SK-N-SH (cell line): Measurements from ENCODE around the gene HDAC4. TPM values are rescaled to one million over a fixed set of nuclear protein-coding genes. Genes with fewer than 3 reads are reported as not detected.

Experiments
- CTCF ChIA-PET: fragments of 300-600, 350-600 bp; formaldehyde crosslinking; extraction: SDS; loops from one replicate; lab custom pipeline; 2021; lab: Yijun Ruan, JAX
- POLR2A ChIA-PET: fragments of 350-600 bp; sonication (Branson Sonifier 250); formaldehyde crosslinking; extraction: SDS; loops from one replicate; lab custom pipeline; 2020; ENCODE audit warnings: antibody characterized with exemption, inconsistent platforms; lab: Yijun Ruan, JAX
- DNase-seq: peaks from one replicate; pipeline ENCODE4 v3.0.0; 2012
- H2AFZ ChIP-seq: fragments of 200-600 bp; sonication (generic); 2 replicates; pipeline ENCODE4 v1.8.1; 2016; ENCODE audit warnings: antibody characterized with exemption, mild to moderate bottlenecking, low read depth
- H3F3A ChIP-seq: fragments of 200-600 bp; sonication (generic); replicated peaks from 2 replicates; pipeline ENCODE3; 2016; ENCODE audit warnings: antibody characterized with exemption, mild to moderate bottlenecking; ENCODE audit not compliant: insufficient read depth
- H3K27ac ChIP-seq, 2 experiments: fragments of 200-500 bp in 1 of 2; fragments of 200-600 bp in 1 of 2; sonication (Bioruptor generic) in 1 of 2; sonication (generic), shearing (Covaris generic) in 1 of 2; 2 replicates each; pipeline versions ENCODE4 v1.5.1 to v1.6.1; 2014 to 2016; ENCODE audit warnings: low read depth in 2 of 2, inconsistent platforms in 1 of 2, low read length in 1 of 2, mild to moderate bottlenecking in 1 of 2, mixed read lengths in 1 of 2
- H3K27me3 ChIP-seq: fragments of 200-600 bp; sonication (generic), shearing (Covaris generic); 2 replicates; pipeline ENCODE4 v1.6.1; 2016; ENCODE audit warnings: mixed run types; ENCODE audit not compliant: insufficient read depth
- H3K36me3 ChIP-seq, 2 experiments: fragments of 200-500 bp in 1 of 2; fragments of 200-600 bp in 1 of 2; sonication (Bioruptor generic) in 1 of 2; sonication (generic) in 1 of 2; replicated peaks in 1 of 2; 2 replicates each; pipeline versions ENCODE3 to v1.5.1; 2014 to 2016; ENCODE audit warnings: low read length in 1 of 2, mild to moderate bottlenecking in 1 of 2; ENCODE audit not compliant: insufficient read depth in 2 of 2, control insufficient read depth in 1 of 2
- H3K4me1 ChIP-seq, 2 experiments: fragments of 200-500 bp in 1 of 2; fragments of 200-600 bp in 1 of 2; sonication (Bioruptor generic) in 1 of 2; sonication (generic), shearing (Covaris generic) in 1 of 2; 2 replicates each; pipeline versions ENCODE4 v1.5.1 to v1.6.1; 2014 to 2016; ENCODE audit warnings: low read depth in 1 of 2, low read length in 1 of 2, mixed run types in 1 of 2; ENCODE audit not compliant: insufficient read depth in 2 of 2, control insufficient read depth in 1 of 2
- H3K4me2 ChIP-seq: fragments of 200-600 bp; sonication (generic), shearing (Covaris generic); 2 replicates; pipeline ENCODE4 v1.6.1; 2017; ENCODE audit warnings: mixed run types
- H3K4me3 ChIP-seq, 2 experiments: fragments of 200-500 bp in 1 of 2; fragments of 200-600 bp in 1 of 2; sonication (Bioruptor generic) in 1 of 2; sonication (generic), shearing (Covaris generic) in 1 of 2; 2 replicates each; pipeline versions ENCODE4 v1.5.1 to v1.8.1; 2014 to 2016; ENCODE audit warnings: low read depth in 2 of 2, inconsistent platforms in 1 of 2, low read length in 1 of 2, mild to moderate bottlenecking in 1 of 2, mixed read lengths in 1 of 2, moderate library complexity in 1 of 2
- H3K79me2 ChIP-seq: fragments of 200-600 bp; sonication (generic); 2 replicates; pipeline ENCODE4 v1.8.1; 2017; ENCODE audit warnings: mild to moderate bottlenecking; ENCODE audit not compliant: insufficient read depth
- H3K9ac ChIP-seq: fragments of 200-600 bp; sonication (generic); 2 replicates; pipeline ENCODE4 v1.6.1; 2017; ENCODE audit warnings: mixed run types
- H3K9me2 ChIP-seq: fragments of 200-600 bp; sonication (generic); 2 replicates; pipeline ENCODE4 v1.6.1; 2017; ENCODE audit warnings: mixed run types
- H3K9me3 ChIP-seq: fragments of 200-600 bp; sonication (generic); 2 replicates; pipeline ENCODE4 v1.6.1; 2017; ENCODE audit warnings: mixed run types, mild to moderate bottlenecking, moderate library complexity
- H4K20me1 ChIP-seq: fragments of 200-600 bp; sonication (generic); 2 replicates; pipeline ENCODE4 v1.6.1; 2017; ENCODE audit warnings: mild to moderate bottlenecking, mixed run types; ENCODE audit not compliant: insufficient read depth
- ELF1 ChIP-seq: IDR thresholded peaks from 2 replicates; pipeline ENCODE4 v1.4.0; 2012
- EP300 ChIP-seq, 2 experiments: IDR thresholded peaks; 2 replicates each; pipeline versions ENCODE4 v1.4.0 to v1.6.1; 2012; ENCODE audit warnings: borderline replicate concordance in 1 of 2, low read depth in 1 of 2, low read length in 1 of 2
- FOSL2 ChIP-seq: IDR thresholded peaks from 2 replicates; pipeline ENCODE4 v1.4.0; 2012; ENCODE audit warnings: low read depth, mild to moderate bottlenecking, moderate library complexity, borderline replicate concordance
- FOXJ3 ChIP-seq: sonication (generic); formaldehyde crosslinking; IDR thresholded peaks from 2 replicates; pipeline ENCODE4 v1.5.1; 2020; ENCODE audit warnings: mild to moderate bottlenecking, missing genetic modification reagents
- FOXM1 ChIP-seq: IDR thresholded peaks from 2 replicates; pipeline ENCODE4 v1.4.0; 2012; ENCODE audit warnings: low read depth, mild to moderate bottlenecking
- GATA2 ChIP-seq: sonication (generic); formaldehyde crosslinking; IDR thresholded peaks from 2 replicates; pipeline ENCODE4 v1.5.0; 2020; ENCODE audit warnings: mild to moderate bottlenecking, missing genetic modification reagents
- JUND ChIP-seq: IDR thresholded peaks from 2 replicates; pipeline ENCODE4 v1.4.0; 2012
- NFIC ChIP-seq: IDR thresholded peaks from 2 replicates; pipeline ENCODE4 v1.4.0; 2012; ENCODE audit warnings: borderline replicate concordance
- NRF1 ChIP-seq: IDR thresholded peaks from 2 replicates; pipeline ENCODE4 v1.6.1; 2012; ENCODE audit warnings: low read depth, mild to moderate bottlenecking, low read length
- POLR2AphosphoS5 ChIP-seq: IDR thresholded peaks from 2 replicates; pipeline ENCODE4 v1.6.1; 2012; ENCODE audit warnings: low read depth, low read length
- RAD21 ChIP-seq: IDR thresholded peaks from 2 replicates; pipeline ENCODE4 v1.6.1; 2012; ENCODE audit warnings: mild to moderate bottlenecking, low read length
- RCOR1 ChIP-seq: fragments of 150-350 bp; IDR thresholded peaks from 2 replicates; pipeline ENCODE4 v1.6.1; 2017; ENCODE audit warnings: antibody characterized with exemption, low read length
- RFX5 ChIP-seq: IDR thresholded peaks from 2 replicates; pipeline ENCODE4 v1.6.1; 2012; ENCODE audit warnings: mild to moderate bottlenecking, improper control_type of control experiment, low read length
- SIN3A ChIP-seq: IDR thresholded peaks from 2 replicates; pipeline ENCODE4 v1.6.1; 2012; ENCODE audit warnings: low read depth, mild to moderate bottlenecking, low read length, moderate library complexity, borderline replicate concordance
- SMC3 ChIP-seq: IDR thresholded peaks from 2 replicates; pipeline ENCODE4 v1.6.1; 2012; ENCODE audit warnings: low read depth, low read length, improper control_type of control experiment
- TAF1 ChIP-seq: IDR thresholded peaks from 2 replicates; pipeline ENCODE4 v1.6.1; 2012; ENCODE audit warnings: low read depth, mild to moderate bottlenecking, low read length, moderate library complexity, borderline replicate concordance
- TCF12 ChIP-seq: IDR thresholded peaks from 2 replicates; pipeline ENCODE4 v1.4.0; 2012
- WGBS: methylation state at CpG from one replicate; pipeline ENCODE4 v1.1.6; 2017; ENCODE audit warnings: low lambda C conversion rate; 5-methylcytosine and 5-hydroxymethylcytosine counted together
- polyA plus RNA-seq, 3 experiments: library from polyadenylated mRNA; depleted of rRNA; stranded (reverse); fragments of >200 nt; gene quantifications; 2 replicates each; pipeline ENCODE4 v1.2.3, GENCODE V29; 2012
- TF ChIP-seq, protein P1 (sequence below): fragments of 150-350 bp; IDR thresholded peaks from 2 replicates; pipeline ENCODE4 v1.6.1; 2017; ENCODE audit warnings: antibody characterized with exemption, low read length, low read depth, borderline replicate concordance

HDAC4 gene
- polyA plus RNA-seq, 1 of the 3 experiments (the other 2 are of a cell fraction) = 5.5 TPM

DNA sequence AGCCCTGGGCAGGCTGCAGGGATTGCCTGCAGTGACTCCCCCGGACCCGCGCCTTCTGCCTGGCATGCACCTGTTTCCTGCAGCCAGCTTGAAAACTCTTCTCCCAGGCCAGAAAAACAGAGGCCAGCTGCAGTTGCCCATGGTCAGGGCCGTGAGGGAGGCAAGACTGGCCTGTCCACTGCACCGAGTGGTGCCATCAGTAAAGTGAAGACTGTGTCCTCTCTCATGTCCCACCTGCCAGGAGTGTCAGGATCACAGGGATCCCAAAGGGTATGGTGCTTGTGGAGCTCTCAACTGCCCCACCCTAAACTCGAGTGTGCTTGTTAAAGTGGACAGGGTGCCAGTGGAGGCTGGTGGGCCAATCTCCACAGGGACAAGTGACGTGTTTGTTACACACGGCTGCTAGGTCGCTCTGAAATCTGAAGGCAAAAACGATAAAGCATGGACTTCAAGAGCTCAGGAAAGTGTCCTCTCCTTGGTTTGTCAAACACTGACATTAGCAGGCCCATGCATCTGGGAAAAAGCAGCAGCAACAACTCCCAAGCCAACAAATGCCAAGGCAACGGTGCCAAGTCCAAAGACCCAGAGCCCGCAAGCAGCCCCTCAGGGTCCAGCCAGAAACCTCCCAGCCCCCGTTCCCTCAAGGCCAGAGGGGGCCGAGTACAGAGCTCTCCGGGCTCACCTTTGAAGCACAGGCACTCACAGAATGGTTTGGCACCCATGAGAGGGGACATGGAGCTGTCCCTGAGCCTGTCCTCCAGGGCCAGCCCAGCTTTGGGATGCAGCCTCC is 213.2 kb downstream of the HDAC4 start:
- peaks cover 0 to 3% of the 10 kb centered on the region in 2 experiments; a peak in 1 of 4 replicates for H3K4me1 ChIP-seq
- H3K9ac ChIP-seq = no peak overlapping the region
- WGBS = 86% methylated on average over 10 of the region's 15 CpGs
- CTCF ChIA-PET = interaction anchor here (0.8 to 1.2 kb wide), 2 partner anchors 16 to 44 kb away, joined by 3 to 5 read pairs; no protein-coding TSS in a partner anchor
- H2AFZ ChIP-seq = no peak overlapping the region
- POLR2A ChIA-PET = no interaction called here
- H3K9me3 ChIP-seq = no peaks in the 10 kb centered on the region
- H3K4me3 ChIP-seq = no peak overlapping the region
- TF ChIP-seq RAD21 = no peak
- TF ChIP-seq, protein P1, sequence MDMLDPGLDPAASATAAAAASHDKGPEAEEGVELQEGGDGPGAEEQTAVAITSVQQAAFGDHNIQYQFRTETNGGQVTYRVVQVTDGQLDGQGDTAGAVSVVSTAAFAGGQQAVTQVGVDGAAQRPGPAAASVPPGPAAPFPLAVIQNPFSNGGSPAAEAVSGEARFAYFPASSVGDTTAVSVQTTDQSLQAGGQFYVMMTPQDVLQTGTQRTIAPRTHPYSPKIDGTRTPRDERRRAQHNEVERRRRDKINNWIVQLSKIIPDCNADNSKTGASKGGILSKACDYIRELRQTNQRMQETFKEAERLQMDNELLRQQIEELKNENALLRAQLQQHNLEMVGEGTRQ = no peak
- TF ChIP-seq POLR2AphosphoS5 = no peak
- TF ChIP-seq FOSL2 = no peak
- no peak for TF ChIP-seq TAF1
- no peak for TF ChIP-seq RCOR1
- no peak for TF ChIP-seq GATA2
- TF ChIP-seq NRF1 = no peak
- no peak for TF ChIP-seq NFIC
- TF ChIP-seq SIN3A = no peak
- no peak for TF ChIP-seq FOXJ3 (CRISPR knock-in tag)
- TF ChIP-seq SMC3 = no peak
- no peak for TF ChIP-seq JUND
- TF ChIP-seq ELF1 = no peak
- TF ChIP-seq FOXM1 = no peak
- TF ChIP-seq RFX5 = no peak
- no peak for TF ChIP-seq TCF12
- TF ChIP-seq EP300 (IDR thresholded peaks at IDR 0.05; ENCODE audit: borderline replicate concordance in 1 of 2, low read depth in 1 of 2, low read length in 1 of 2) = no peak
- no peaks in the 10 kb centered on the region for H3K27me3 ChIP-seq
- no peaks in the 10 kb centered on the region for H3K79me2 ChIP-seq
- no peak for DNase-seq
- H3K36me3 ChIP-seq = peaks cover 7 to 8% of the 10 kb centered on the region in 2 experiments
- H3K9me2 ChIP-seq = no peaks in the 10 kb centered on the region
- no peak overlapping the region for H3K27ac ChIP-seq
- H3F3A ChIP-seq = no peaks in the 10 kb centered on the region
- no peaks in the 10 kb centered on the region for H4K20me1 ChIP-seq
- H3K4me2 ChIP-seq = no peak overlapping the region
